ENCODE results near the gene KMT5B. TPM values are rescaled to one million over a fixed set of nuclear protein-coding genes. Genes with fewer than 3 reads are reported as not detected.

The KMT5B gene
- total RNA-seq, 4 donors from 2014 or later = 35.1 to 75.6 (median 39.8) TPM

DNA sequence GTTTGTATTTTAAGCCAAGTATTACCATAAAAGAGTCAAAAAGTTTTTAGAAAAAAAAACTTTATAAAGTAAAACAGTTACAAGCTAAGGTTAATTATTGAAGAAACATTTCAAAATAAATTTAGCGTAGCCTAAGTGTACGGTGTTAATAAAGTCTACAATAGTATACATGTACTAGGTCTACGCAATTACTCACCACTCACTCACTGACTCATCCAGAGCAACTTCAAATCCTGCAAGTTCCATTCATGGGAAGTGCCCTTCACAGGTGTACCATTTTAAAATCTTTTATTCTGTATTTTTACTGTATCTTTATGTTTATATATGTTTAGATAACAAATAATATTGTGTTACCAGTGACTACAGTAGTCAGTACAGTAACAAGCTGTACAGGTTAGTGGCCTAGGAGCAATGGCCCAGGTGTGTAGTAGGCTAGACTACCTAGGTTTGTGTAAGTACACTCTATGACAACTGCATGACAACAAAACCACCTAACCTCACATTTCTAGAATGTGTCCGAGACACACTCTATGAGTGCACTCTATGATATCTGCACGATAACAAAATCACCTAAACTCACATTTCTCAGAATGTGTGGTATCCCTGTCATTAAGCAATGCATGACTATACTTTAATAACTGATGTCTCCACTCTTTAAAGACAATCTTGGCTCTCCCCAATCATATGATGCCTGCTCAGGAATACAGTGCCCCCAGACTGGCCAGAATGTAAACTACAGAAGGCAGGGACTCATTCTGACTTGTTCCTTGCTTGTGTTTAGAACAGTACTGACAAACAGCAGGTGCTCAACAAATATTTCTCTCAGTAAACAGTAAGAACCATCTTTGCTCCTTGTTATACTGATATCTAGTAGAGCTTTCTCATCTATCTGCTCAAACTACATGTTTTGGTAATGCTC lies 21.2 kb downstream of the KMT5B start:
- no peak overlapping the region for H3K4me3 ChIP-seq
- peaks cover 3 to 60% (median 3%) of the 10 kb centered on the region in 3 donors for H3K4me1 ChIP-seq
- TF ChIP-seq, protein P1, sequence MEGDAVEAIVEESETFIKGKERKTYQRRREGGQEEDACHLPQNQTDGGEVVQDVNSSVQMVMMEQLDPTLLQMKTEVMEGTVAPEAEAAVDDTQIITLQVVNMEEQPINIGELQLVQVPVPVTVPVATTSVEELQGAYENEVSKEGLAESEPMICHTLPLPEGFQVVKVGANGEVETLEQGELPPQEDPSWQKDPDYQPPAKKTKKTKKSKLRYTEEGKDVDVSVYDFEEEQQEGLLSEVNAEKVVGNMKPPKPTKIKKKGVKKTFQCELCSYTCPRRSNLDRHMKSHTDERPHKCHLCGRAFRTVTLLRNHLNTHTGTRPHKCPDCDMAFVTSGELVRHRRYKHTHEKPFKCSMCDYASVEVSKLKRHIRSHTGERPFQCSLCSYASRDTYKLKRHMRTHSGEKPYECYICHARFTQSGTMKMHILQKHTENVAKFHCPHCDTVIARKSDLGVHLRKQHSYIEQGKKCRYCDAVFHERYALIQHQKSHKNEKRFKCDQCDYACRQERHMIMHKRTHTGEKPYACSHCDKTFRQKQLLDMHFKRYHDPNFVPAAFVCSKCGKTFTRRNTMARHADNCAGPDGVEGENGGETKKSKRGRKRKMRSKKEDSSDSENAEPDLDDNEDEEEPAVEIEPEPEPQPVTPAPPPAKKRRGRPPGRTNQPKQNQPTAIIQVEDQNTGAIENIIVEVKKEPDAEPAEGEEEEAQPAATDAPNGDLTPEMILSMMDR (IDR thresholded peaks at IDR 0.05) = no peak
- TF ChIP-seq POLR2AphosphoS5 (IDR thresholded peaks at IDR 0.05) (no peak), EP300 (IDR thresholded peaks at IDR 0.05) (no peak), POLR2A (IDR thresholded peaks at IDR 0.05) (no peak)
- no peak overlapping the region for H3K27ac ChIP-seq
- H3K36me3 ChIP-seq = peaks cover 0 to 2% of the 10 kb centered on the region in 2 donors
- 51 to 83% methylated on average over 5 of the region's 5 CpGs for WGBS, 2 donors (ENCODE audit: low coverage in 1 of 2)
- H3K27me3 ChIP-seq = no peaks in the 10 kb centered on the region
- ATAC-seq = no peak
- H3K9me3 ChIP-seq = no peaks in the 10 kb centered on the region

- H3K4me1 ChIP-seq = peaks cover 3 to 46% (median 3%) of the 10 kb centered on the region in 3 donors
- 83 to 84% methylated on average over 3 of the region's 3 CpGs for WGBS, 2 donors (ENCODE audit: low coverage in 1 of 2)
- TF ChIP-seq, protein P1 (IDR thresholded peaks at IDR 0.05) = no peak
- no peak for TF ChIP-seq POLR2AphosphoS5 (IDR thresholded peaks at IDR 0.05)
- TF ChIP-seq POLR2A (IDR thresholded peaks at IDR 0.05) = no peak
- TF ChIP-seq EP300 (IDR thresholded peaks at IDR 0.05) = no peak
- H3K4me3 ChIP-seq = no peak overlapping the region
- peaks cover 0 to 22% of the 10 kb centered on the region in 2 donors for H3K36me3 ChIP-seq
- no peaks in the 10 kb centered on the region for H3K27me3 ChIP-seq
- ATAC-seq = no peak
- no peaks in the 10 kb centered on the region for H3K9me3 ChIP-seq
- no peak overlapping the region for H3K27ac ChIP-seq
These were observed 23.2 kb downstream of the KMT5B start for GRCh38 chr11:68189888-68190287.

DNA sequence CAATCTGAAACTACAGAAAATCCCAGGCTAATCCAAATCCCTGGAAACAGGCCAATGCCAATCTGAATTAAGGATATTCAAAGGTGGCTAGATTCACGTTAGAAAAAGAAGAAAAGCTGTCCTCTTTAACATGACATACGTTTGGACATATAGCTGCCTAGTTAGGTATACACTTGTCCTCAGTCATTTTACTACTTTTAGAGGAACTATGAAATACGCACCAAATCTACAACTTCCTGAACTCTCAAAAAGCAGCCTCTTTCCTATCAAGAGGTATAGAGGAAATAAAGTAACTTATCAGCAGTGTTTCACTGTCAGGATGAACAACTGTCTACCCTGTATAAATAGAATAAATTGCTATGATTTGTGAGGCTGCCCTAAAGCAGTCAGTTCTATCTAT lies 24.0 kb downstream of the KMT5B start:
- Histone ChIP-seq H3K36me3 (peaks cover 0 to 30% of the 10 kb centered on the region in 2 donors), H3K4me1 (peaks cover 3 to 40% (median 3%) of the 10 kb centered on the region in 3 donors), H3K4me3 (no peak overlapping the region), H3K27me3 (no peaks in the 10 kb centered on the region), H3K27ac (no peak overlapping the region), H3K9me3 (no peaks in the 10 kb centered on the region)
- TF ChIP-seq, protein P1 (IDR thresholded peaks at IDR 0.05) = no peak
- TF ChIP-seq POLR2A (IDR thresholded peaks at IDR 0.05) (no peak), EP300 (IDR thresholded peaks at IDR 0.05) (no peak), POLR2AphosphoS5 (IDR thresholded peaks at IDR 0.05) (no peak)
- ATAC-seq = no peak
- 49 to 75% methylated on average over 2 to 3 of the region's 3 CpGs for WGBS, 2 donors (ENCODE audit: low coverage in 1 of 2)

DNA sequence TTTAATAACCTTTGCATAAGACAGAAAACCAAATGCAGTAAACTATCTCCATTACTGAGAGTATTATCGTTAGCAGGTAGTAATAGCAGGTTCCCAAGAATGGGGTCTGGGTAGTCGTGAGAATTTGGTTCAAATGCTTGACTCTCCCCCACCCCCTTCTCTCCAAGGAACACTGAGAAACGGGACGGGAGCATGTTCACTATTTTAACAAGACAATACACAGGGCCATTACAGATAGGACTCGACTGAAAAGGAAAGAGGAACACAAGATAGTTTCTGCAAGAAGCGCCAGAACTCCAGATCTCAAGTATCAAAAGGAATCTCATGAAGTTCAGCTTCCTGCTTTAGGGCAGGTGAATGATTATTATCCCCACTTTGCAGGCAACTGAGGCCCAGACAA lies 27.0 kb downstream of the KMT5B start:
- 55 to 57% methylated on average over 5 to 6 of the region's 6 CpGs for WGBS, 2 donors (ENCODE audit: low coverage in 1 of 2)
- peaks cover 0 to 44% of the 10 kb centered on the region in 2 donors for H3K36me3 ChIP-seq
- no peaks in the 10 kb centered on the region for H3K9me3 ChIP-seq
- ATAC-seq = no peak
- TF ChIP-seq POLR2AphosphoS5 (IDR thresholded peaks at IDR 0.05) = no peak
- no peak for TF ChIP-seq POLR2A (IDR thresholded peaks at IDR 0.05)
- TF ChIP-seq, protein P1 (IDR thresholded peaks at IDR 0.05) = no peak
- TF ChIP-seq EP300 (IDR thresholded peaks at IDR 0.05) = no peak
- no peaks in the 10 kb centered on the region for H3K27me3 ChIP-seq
- no peak overlapping the region for H3K27ac ChIP-seq
- peaks cover 0 to 30% (median 8%) of the 10 kb centered on the region in 3 donors for H3K4me1 ChIP-seq
- H3K4me3 ChIP-seq = no peak overlapping the region

Measured in gastroesophageal sphincter (tissue), 4 donors.